Frontal cortex (tissue), 4 donors: ENCODE measurements around the gene SPCS3. TPM values are rescaled to one million over a fixed set of nuclear protein-coding genes. Genes with fewer than 3 reads are reported as not detected.
A peak's percentile ranks its signal among the peaks of the same experiment; 100 is the strongest.
"Not testable (repeated sequence)": the region's sequence is repeated elsewhere in the genome, so short reads cannot be mapped to it uniquely, and the experiment has no call there.

Experiments used
- DNase-seq, 2 donors: peaks; one replicate each; pipeline ENCODE4 v3.0.0; 2012; ENCODE audit warnings: low spot score in 2 of 2
- FAIRE-seq: peaks from 2 replicates; lab custom pipeline; 2012; peaks lifted over from hg19 to GRCh38; lab: Jason Lieb, UNC
- total RNA-seq: library from RNA; depleted of rRNA; stranded (reverse); fragments of >200 nt; gene quantifications from one replicate; pipeline ENCODE4 v1.2.3, GENCODE V29; 2014
- donor health status: control.
- donor health status: control.
- donor health status: control.

The SPCS3 gene
- total RNA-seq, 1 donor from 2014 or later, result 108 TPM

GRCh38 chr4:176340871-176341685 is 21.3 kb downstream of the SPCS3 start:
- DNase-seq (peak in 1 of 2 donors; percentile 44), FAIRE-seq (peak; percentile 91)

DNA sequence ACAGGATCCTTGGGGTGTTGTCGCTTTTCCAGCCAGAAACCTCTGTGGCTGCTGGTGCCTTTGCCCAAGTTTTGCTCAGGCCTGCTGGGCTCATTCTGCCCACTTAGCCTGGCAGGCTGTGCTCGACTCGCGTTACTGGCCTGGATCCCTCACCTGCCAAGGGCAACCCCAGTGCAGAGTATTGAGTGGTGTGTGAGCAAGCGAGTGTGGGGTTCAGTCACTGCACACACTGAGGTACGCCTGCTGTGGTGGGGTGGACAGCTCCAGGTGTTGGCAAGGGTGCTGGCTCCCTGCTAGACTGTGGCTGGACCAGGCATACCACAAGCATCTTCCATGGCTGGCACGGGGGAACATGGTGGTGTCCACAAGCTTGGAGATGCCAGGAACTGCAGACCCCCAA is 22.6 kb downstream of the SPCS3 start:
- no peak for DNase-seq
- no peak for FAIRE-seq

DNA sequence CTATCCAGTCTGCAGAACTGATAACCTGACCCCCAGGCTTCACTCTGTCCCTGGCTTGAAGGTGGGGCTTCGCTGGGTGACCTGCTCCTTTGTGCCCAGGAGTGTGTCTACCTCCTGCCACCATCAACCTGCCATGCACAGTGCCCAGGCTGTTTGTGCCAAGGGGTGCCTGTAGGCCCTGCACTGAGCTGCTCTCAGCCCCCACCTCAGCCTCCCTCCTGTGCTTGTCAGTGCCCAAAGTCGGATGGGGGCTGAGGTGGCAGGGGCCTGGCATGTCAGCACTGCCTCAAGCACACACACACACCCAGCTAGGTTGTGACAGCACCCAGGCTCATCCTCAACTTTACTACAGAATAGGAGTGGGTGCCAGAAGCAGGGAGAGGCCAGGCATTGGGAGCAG is 23.5 kb downstream of the SPCS3 start:
- no peak for FAIRE-seq
- no peak for DNase-seq

GRCh38 chr4:176345346-176345745 is 25.6 kb downstream of the SPCS3 start:
- DNase-seq, FAIRE-seq: not testable (repeated sequence)

DNA sequence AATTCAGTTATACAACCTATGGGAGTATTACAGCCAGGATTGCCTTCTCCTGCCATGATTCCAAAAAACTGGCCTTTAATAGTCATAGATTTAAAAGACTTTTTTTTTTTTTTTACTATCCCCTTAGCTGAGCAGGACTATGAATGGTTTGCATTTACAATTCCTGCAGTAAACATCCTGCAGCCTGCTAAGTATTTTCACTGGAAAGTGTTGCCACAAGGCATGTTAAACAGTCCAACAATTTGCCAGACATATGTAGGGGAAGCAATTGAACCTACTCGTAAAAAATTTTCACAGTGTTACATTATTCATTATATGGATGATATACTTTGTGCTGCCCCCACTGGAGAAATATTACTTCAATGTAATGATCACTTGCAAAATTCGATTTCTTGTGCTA is 27.1 kb downstream of the SPCS3 start:
- FAIRE-seq, result not testable (repeated sequence)

DNA sequence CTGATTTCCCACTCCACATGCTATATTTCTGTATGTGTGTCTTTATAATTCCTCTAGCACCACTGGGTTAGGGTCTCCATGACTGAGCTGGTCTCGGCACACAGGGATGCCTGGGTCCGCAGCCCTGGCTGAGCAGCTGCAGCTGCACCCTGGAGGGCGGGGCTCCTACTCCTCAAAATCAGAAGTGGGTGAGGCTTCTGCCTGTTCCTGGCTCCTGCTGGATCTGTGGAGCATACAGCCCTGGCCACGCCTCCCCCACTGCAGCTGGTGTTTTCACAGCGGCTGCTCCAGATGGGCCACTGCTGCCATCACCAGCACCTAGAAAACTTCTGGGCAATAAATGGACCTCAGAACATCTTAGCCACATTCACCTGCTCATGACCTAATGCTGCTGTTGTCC is 30.9 kb downstream of the SPCS3 start:
- DNase-seq (no peak), FAIRE-seq (no peak)

More for the DNA sequence above, 27.1 kb downstream of the SPCS3 start:
- not testable (repeated sequence) for DNase-seq

GRCh38 chr4:176354884-176355283 is 35.1 kb downstream of the SPCS3 start:
- FAIRE-seq (peak; percentile 8), DNase-seq (no peak)

DNA sequence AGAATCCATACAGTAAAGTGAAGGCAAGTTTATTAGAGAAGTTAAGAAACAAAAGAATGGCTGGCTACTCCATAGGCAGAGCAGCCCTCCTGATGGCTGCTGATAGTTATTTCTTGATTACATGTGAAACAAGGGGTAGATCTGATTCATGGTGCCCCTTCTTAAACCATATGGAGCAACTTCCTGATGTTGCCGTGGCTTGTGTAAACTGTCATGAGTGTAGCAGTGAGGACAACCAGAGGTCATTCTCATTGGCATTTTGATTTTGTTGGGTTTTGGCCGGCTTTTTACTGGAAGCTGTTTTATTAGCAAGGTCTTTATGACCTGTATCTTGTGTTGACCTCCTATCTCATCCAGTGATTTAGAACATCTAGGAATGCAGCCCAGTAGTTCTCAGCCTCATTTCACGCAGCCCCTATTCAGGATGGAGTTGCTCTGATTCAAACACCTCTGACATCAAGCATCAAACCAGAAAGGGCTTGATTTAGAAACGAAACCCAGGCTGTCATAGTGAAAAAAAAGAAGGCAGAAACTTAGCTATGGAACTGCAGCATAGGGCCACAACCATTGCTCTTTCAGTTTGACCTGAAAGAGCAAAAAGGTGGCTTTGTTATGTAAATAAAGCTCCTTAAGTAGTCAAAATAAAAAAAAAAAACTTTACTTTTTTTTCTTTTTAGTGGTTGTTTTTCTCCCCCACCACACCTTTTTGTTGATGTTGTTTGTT is 37.8 kb downstream of the SPCS3 start:
- DNase-seq (no peak), FAIRE-seq (no peak)

GRCh38 chr4:176358083-176358469 is 38.3 kb downstream of the SPCS3 start:
- DNase-seq, result no peak
- FAIRE-seq, result no peak

GRCh38 chr4:176359590-176359989 is 39.8 kb downstream of the SPCS3 start:
- DNase-seq (no peak), FAIRE-seq (no peak)

GRCh38 chr4:176360446-176360845 is 40.7 kb downstream of the SPCS3 start:
- FAIRE-seq (no peak), DNase-seq (no peak)

DNA sequence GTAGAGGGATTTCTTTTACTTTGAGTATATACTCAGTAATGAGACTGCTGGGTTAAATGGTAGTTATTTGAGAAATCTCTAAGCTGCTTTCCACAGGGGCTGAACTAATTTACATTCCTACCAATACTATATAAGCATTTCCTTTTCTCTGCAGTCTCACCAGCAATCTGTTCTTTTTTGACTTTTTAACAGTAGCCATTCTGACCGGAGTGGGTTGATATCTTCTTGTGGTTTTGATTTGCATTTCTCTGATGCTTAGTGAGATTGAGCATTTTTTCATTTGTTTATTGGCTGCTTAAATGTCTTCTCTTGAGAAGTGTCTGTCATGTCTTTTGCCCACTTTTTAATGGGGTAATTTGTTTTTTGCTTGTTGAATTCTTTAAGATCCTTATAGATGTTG is 43.3 kb downstream of the SPCS3 start:
- DNase-seq, result no peak
- FAIRE-seq, result no peak

- no peak for DNase-seq
- no peak for FAIRE-seq
These were observed 48.2 kb downstream of the SPCS3 start for GRCh38 chr4:176367771-176368465.

DNA sequence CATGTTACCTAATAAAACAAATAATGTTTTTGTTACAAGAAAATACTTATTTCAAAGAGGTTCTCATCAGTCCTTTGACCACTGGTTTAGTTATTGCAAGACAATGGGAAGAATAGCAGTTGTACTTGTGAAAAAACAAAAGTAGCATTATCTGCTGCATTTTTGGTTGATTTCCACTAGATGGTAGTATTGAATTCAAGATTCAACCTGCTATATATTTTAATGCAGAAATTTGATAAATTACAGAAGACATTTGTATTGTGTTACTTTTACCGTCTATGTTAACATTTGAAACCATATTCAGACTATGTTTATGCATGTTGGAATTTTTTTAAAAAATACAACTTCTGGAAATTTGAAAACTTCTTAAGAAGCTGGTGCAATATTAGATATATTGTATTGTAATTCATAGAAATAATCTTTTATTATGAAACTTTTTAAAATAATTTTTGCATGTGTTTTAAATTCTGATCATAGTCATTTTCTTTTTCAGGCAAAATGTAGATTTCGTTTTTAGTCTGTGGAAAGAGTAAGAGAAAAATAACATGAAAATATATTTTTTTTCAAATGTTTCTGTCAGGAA is 56.4 kb downstream of the SPCS3 start:
- peak; percentile 5 to 21 for DNase-seq
- FAIRE-seq, result peak; percentile 97

GRCh38 chr4:176377780-176378179 is 58.0 kb downstream of the SPCS3 start:
- DNase-seq (peak in 1 of 2 donors; percentile 9), FAIRE-seq (peak; percentile 84)

GRCh38 chr4:176380352-176381157 is 60.8 kb downstream of the SPCS3 start:
- DNase-seq (no peak), FAIRE-seq (no peak)
